ENCODE measurements around the gene MIGA2. TPM values are rescaled to one million over a fixed set of nuclear protein-coding genes. Genes with fewer than 3 reads are reported as not detected.

Gene MIGA2
- total and polyA plus RNA-seq, 2 donors (not counting 1 experiment from before 2014, with no cell fraction given): 62.1 to 78.1 TPM

GRCh38 chr9:129072171-129072570 is 35.7 kb downstream of the MIGA2 start:
- Mint-ChIP-seq H3K9me3 (ENCODE audit: insufficient read depth) (no peaks in the 10 kb centered on the region), H3K4me3 (no peak overlapping the region), H3K4me1 (peaks cover 25% of the 10 kb centered on the region), H3K27ac (peak overlapping the region; percentile 75), H3K27me3 (no peaks in the 10 kb centered on the region)
- no peak overlapping the region for H3K9ac ChIP-seq (ENCODE audit: low read length)
- ChIA-PET CTCF (no interaction called here), POLR2A (interaction anchor here (0.6 kb wide), 1 partner anchor 849 kb away, joined by 3 read pairs; no protein-coding TSS in a partner anchor)
- H2AFZ ChIP-seq (ENCODE audit: insufficient read depth, low read depth, low read length, poor library complexity, severe bottlenecking): no peak overlapping the region
- H3K27me3 ChIP-seq (replicated peaks in 1 of 4; ENCODE audit: control extremely low read depth in 1 of 4, control insufficient read depth in 3 of 4, insufficient read depth in 4 of 4, low read length in 3 of 4): no peaks in the 10 kb centered on the region
- no peak overlapping the region for H3K27ac ChIP-seq (ENCODE audit: low read length in 2 of 2)
- no peak overlapping the region for H3K4me2 ChIP-seq (replicated peaks; ENCODE audit: low read depth, low read length, poor library complexity, severe bottlenecking)
- intact Hi-C loops (cut with micrococcal nuclease): no loop called here
- H3K4me1 ChIP-seq (ENCODE audit: control insufficient read depth in 2 of 2, insufficient read depth in 2 of 2, low read length in 2 of 2): peaks cover 25 to 37% of the 10 kb centered on the region in 2 donors
- 86% methylated on average over 7 of the region's 9 CpGs for WGBS (ENCODE audit: insufficient coverage)
- H3K4me3 ChIP-seq (ENCODE audit: control extremely low read depth in 1 of 5, extremely low read depth in 1 of 5, insufficient read depth in 1 of 5, low read depth in 2 of 5, low read length in 4 of 5): no peak overlapping the region
- no peaks in the 10 kb centered on the region for H4K20me1 ChIP-seq (ENCODE audit: control insufficient read depth, insufficient read depth, low read length, poor library complexity, severe bottlenecking)
- no peaks in the 10 kb centered on the region for H3K79me2 ChIP-seq (ENCODE audit: control insufficient read depth, insufficient read depth, low read length)
- H3K9me3 ChIP-seq (ENCODE audit: control extremely low read depth in 1 of 3, control insufficient read depth in 2 of 3, insufficient read depth in 1 of 3, low read length in 2 of 3): no peaks in the 10 kb centered on the region
- H3K36me3 ChIP-seq (replicated peaks in 1 of 2; ENCODE audit: control extremely low read depth in 1 of 2, control insufficient read depth in 1 of 2, extremely low read depth in 1 of 2, insufficient read depth in 2 of 2, low read length in 1 of 2): peaks cover 0 to 3% of the 10 kb centered on the region in 2 experiments
- TF ChIP-seq, protein P1, sequence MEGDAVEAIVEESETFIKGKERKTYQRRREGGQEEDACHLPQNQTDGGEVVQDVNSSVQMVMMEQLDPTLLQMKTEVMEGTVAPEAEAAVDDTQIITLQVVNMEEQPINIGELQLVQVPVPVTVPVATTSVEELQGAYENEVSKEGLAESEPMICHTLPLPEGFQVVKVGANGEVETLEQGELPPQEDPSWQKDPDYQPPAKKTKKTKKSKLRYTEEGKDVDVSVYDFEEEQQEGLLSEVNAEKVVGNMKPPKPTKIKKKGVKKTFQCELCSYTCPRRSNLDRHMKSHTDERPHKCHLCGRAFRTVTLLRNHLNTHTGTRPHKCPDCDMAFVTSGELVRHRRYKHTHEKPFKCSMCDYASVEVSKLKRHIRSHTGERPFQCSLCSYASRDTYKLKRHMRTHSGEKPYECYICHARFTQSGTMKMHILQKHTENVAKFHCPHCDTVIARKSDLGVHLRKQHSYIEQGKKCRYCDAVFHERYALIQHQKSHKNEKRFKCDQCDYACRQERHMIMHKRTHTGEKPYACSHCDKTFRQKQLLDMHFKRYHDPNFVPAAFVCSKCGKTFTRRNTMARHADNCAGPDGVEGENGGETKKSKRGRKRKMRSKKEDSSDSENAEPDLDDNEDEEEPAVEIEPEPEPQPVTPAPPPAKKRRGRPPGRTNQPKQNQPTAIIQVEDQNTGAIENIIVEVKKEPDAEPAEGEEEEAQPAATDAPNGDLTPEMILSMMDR (IDR thresholded peaks at IDR 0.05): no peak
- no peak for TF ChIP-seq EZH2 (IDR thresholded peaks at IDR 0.05; ENCODE audit: borderline replicate concordance, insufficient read depth, low read depth, low read length, poor library complexity, severe bottlenecking)
- DNase-seq (no peak), ATAC-seq (ENCODE audit: low read depth) (no peak)

GRCh38 chr9:129073404-129073803 is 37.0 kb downstream of the MIGA2 start:
- Histone ChIP-seq H3K36me3 (replicated peaks in 1 of 2; ENCODE audit: control extremely low read depth in 1 of 2, control insufficient read depth in 1 of 2, extremely low read depth in 1 of 2, insufficient read depth in 2 of 2, low read length in 1 of 2) (peaks cover 0 to 1% of the 10 kb centered on the region in 2 experiments), H4K20me1 (ENCODE audit: control insufficient read depth, insufficient read depth, low read length, poor library complexity, severe bottlenecking) (no peaks in the 10 kb centered on the region), H3K79me2 (ENCODE audit: control insufficient read depth, insufficient read depth, low read length) (no peaks in the 10 kb centered on the region), H3K9me3 (ENCODE audit: control extremely low read depth in 1 of 3, control insufficient read depth in 2 of 3, insufficient read depth in 1 of 3, low read length in 2 of 3) (no peaks in the 10 kb centered on the region), H3K9ac (ENCODE audit: low read length) (no peak overlapping the region), H3K4me3 (ENCODE audit: control extremely low read depth in 1 of 5, extremely low read depth in 1 of 5, insufficient read depth in 1 of 5, low read depth in 2 of 5, low read length in 4 of 5) (no peak overlapping the region), H3K4me2 (replicated peaks; ENCODE audit: low read depth, low read length, poor library complexity, severe bottlenecking) (no peak overlapping the region), H3K27ac (ENCODE audit: low read length in 2 of 2) (no peak overlapping the region), H3K4me1 (ENCODE audit: control insufficient read depth in 2 of 2, insufficient read depth in 2 of 2, low read length in 2 of 2) (peaks cover 21 to 30% of the 10 kb centered on the region in 2 donors), H3K27me3 (replicated peaks in 1 of 4; ENCODE audit: control extremely low read depth in 1 of 4, control insufficient read depth in 3 of 4, insufficient read depth in 4 of 4, low read length in 3 of 4) (no peaks in the 10 kb centered on the region), H2AFZ (ENCODE audit: insufficient read depth, low read depth, low read length, poor library complexity, severe bottlenecking) (no peak overlapping the region)
- H3K4me1 Mint-ChIP-seq: peaks cover 21% of the 10 kb centered on the region
- WGBS (ENCODE audit: insufficient coverage): 92% methylated on average over 3 of the region's 8 CpGs
- no peak for TF ChIP-seq EZH2 (IDR thresholded peaks at IDR 0.05; ENCODE audit: borderline replicate concordance, insufficient read depth, low read depth, low read length, poor library complexity, severe bottlenecking)
- TF ChIP-seq, protein P1 (IDR thresholded peaks at IDR 0.05): no peak
- ATAC-seq (ENCODE audit: low read depth) (no peak), DNase-seq (no peak)
- H3K4me3 Mint-ChIP-seq: no peak overlapping the region
- ChIA-PET CTCF (interaction anchor here (0.7 to 1.1 kb wide), 3 partner anchors 10 to 45 kb away, joined by 3 to 5 read pairs (median 3); partner anchors contain the start of gene SH3GLB2), POLR2A (no interaction called here)
- H3K27me3 Mint-ChIP-seq: no peaks in the 10 kb centered on the region
- H3K27ac Mint-ChIP-seq: no peak overlapping the region
- intact Hi-C loops (cut with micrococcal nuclease): no loop called here
- no peaks in the 10 kb centered on the region for H3K9me3 Mint-ChIP-seq (ENCODE audit: insufficient read depth)

Data from B cell (primary cell).